Osteoblast (primary cell): ENCODE results near the gene OR7G3. TPM values are rescaled to one million over a fixed set of nuclear protein-coding genes. Genes with fewer than 3 reads are reported as not detected.

Experiments used
- DNase-seq: peaks from one replicate; pipeline ENCODE4 v3.0.0; 2011; ENCODE audit warnings: low spot score, mixed read lengths; ENCODE audit not compliant: insufficient read length; ENCODE audit errors: missing footprints
- H2AFZ ChIP-seq: 2 replicates; pipeline ENCODE4 v1.6.0; 2011; ENCODE audit warnings: mild to moderate bottlenecking, low read length
- H3K27ac ChIP-seq: 2 replicates; pipeline ENCODE4 v1.5.1; 2011; ENCODE audit warnings: mild to moderate bottlenecking, low read depth, low read length, moderate library complexity
- H3K27me3 ChIP-seq: 2 replicates; pipeline ENCODE4 v1.6.0; 2012; ENCODE audit warnings: mild to moderate bottlenecking, control low read depth, inconsistent platforms, low read length, moderate library complexity; ENCODE audit not compliant: insufficient read depth
- H3K36me3 ChIP-seq: 2 replicates; pipeline ENCODE4 v1.5.1; 2011; ENCODE audit warnings: mild to moderate bottlenecking, low read length, control low read depth, moderate library complexity; ENCODE audit not compliant: insufficient read depth
- H3K4me1 ChIP-seq: 2 replicates; pipeline ENCODE4 v1.5.1; 2011; ENCODE audit warnings: mild to moderate bottlenecking, low read length, control low read depth, moderate library complexity; ENCODE audit not compliant: insufficient read depth
- H3K4me2 ChIP-seq: 2 replicates; pipeline ENCODE4 v1.6.0; 2011; ENCODE audit warnings: mild to moderate bottlenecking, low read length; ENCODE audit not compliant: insufficient read depth
- H3K4me3 ChIP-seq: fragments of 200-600 bp; sonication (generic); 3 replicates; pipeline ENCODE4 v1.5.1; 2012; ENCODE audit warnings: mild to moderate bottlenecking, low read length, inconsistent platforms; ENCODE audit not compliant: insufficient read depth
- H3K79me2 ChIP-seq: 2 replicates; pipeline ENCODE4 v1.6.0; 2012; ENCODE audit warnings: mild to moderate bottlenecking, low read length, control low read depth, inconsistent platforms; ENCODE audit not compliant: insufficient read depth
- H3K9me3 ChIP-seq: 2 replicates; pipeline ENCODE4 v1.5.1; 2011; ENCODE audit warnings: low read depth, low read length, control low read depth
- H4K20me1 ChIP-seq: 2 replicates; pipeline ENCODE4 v1.6.0; 2012; ENCODE audit warnings: mild to moderate bottlenecking, low read length, control low read depth; ENCODE audit not compliant: insufficient read depth
- CTCF ChIP-seq: IDR thresholded peaks from 2 replicates; pipeline ENCODE4 v1.5.1; 2011; ENCODE audit warnings: mild to moderate bottlenecking, low read depth, low read length, moderate library complexity; ENCODE audit errors: extremely low read depth
- total RNA-seq: library from RNA; depleted of rRNA; stranded (reverse); fragments of >200 nt; gene quantifications from 2 replicates; pipeline ENCODE4 v1.2.3, GENCODE V29; 2012

The OR7G3 gene
- total RNA-seq, 1 donor: not detected

GRCh38 chr19:9116547-9116946 is 10.2 kb downstream of the OR7G3 start:
- Histone ChIP-seq H3K36me3 (no peaks in the 10 kb centered on the region), H3K4me1 (no peaks in the 10 kb centered on the region), H3K27me3 (no peaks in the 10 kb centered on the region), H3K4me3 (no peak overlapping the region), H3K9me3 (no peaks in the 10 kb centered on the region), H3K27ac (no peak overlapping the region), H3K79me2 (no peaks in the 10 kb centered on the region), H4K20me1 (no peaks in the 10 kb centered on the region), H3K4me2 (no peak overlapping the region), H2AFZ (no peak overlapping the region)
- no peak for DNase-seq
- TF ChIP-seq CTCF: no peak

GRCh38 chr19:9115307-9115813 is 11.4 kb downstream of the OR7G3 start, which contains the start of gene OR7G1:
Gene OR7G1, minus strand, starts transcription at chr19:9115763. Its CDS starts 0 bp downstream, at chr19:9115763.
- Histone ChIP-seq H3K4me3 (no peak within 1 kb of the TSS), H3K79me2 (no peaks in the 10 kb centered on the region), H3K9me3 (no peaks in the 10 kb centered on the region), H3K27me3 (no peaks in the 10 kb centered on the region), H3K4me1 (no peaks in the 10 kb centered on the region), H2AFZ (no peak within 1 kb of the TSS), H4K20me1 (no peaks in the 10 kb centered on the region), H3K27ac (no peak within 1 kb of the TSS), H3K4me2 (no peak within 1 kb of the TSS), H3K36me3 (no peaks in the 10 kb centered on the region)
- peak; percentile 11 for DNase-seq
- TF ChIP-seq CTCF: no peak

GRCh38 chr19:9109959-9110358 is 16.8 kb downstream of the OR7G3 start:
- H3K36me3 ChIP-seq: no peaks in the 10 kb centered on the region
- H3K27me3 ChIP-seq: no peaks in the 10 kb centered on the region
- no peak overlapping the region for H3K27ac ChIP-seq
- H2AFZ ChIP-seq: no peak overlapping the region
- H3K79me2 ChIP-seq: no peaks in the 10 kb centered on the region
- H3K4me2 ChIP-seq: no peak overlapping the region
- no peaks in the 10 kb centered on the region for H3K9me3 ChIP-seq
- TF ChIP-seq CTCF: no peak
- no peaks in the 10 kb centered on the region for H3K4me1 ChIP-seq
- no peak for DNase-seq
- H4K20me1 ChIP-seq: no peaks in the 10 kb centered on the region
- no peak overlapping the region for H3K4me3 ChIP-seq

- no peak for DNase-seq
- Histone ChIP-seq H3K27me3 (no peaks in the 10 kb centered on the region), H3K9me3 (no peaks in the 10 kb centered on the region), H3K79me2 (no peaks in the 10 kb centered on the region), H3K4me1 (no peaks in the 10 kb centered on the region), H3K4me3 (no peak within 1 kb of the TSS), H3K27ac (no peak within 1 kb of the TSS), H3K4me2 (no peak within 1 kb of the TSS), H2AFZ (no peak within 1 kb of the TSS), H3K36me3 (no peaks in the 10 kb centered on the region), H4K20me1 (no peaks in the 10 kb centered on the region)
- no peak for TF ChIP-seq CTCF
These were observed 19.4 kb downstream of the OR7G3 start, which contains the start of gene OR7G2 for GRCh38 chr19:9107375-9107774. Gene OR7G2, minus strand, starts transcription at chr19:9107475. Its CDS starts 4,232 bp downstream, at chr19:9103243.
